Measurements from ENCODE around the gene CDKN2A.

Gene CDKN2A

GRCh38 chr9:21993893-21994555 is at the start of gene CDKN2A:
Gene CDKN2A, minus strand, starts transcription at chr9:21994392.
- DNase-seq: peak; percentile 90

GRCh38 chr9:22043928-22044327 is 49.7 kb upstream of the CDKN2A start:
- no peak for DNase-seq

GRCh38 chr9:22041775-22042174 is 47.6 kb upstream of the CDKN2A start:
- DNase-seq: no peak

GRCh38 chr9:22041344-22041743 is 47.2 kb upstream of the CDKN2A start:
- no peak for DNase-seq

GRCh38 chr9:22040760-22041159 is 46.6 kb upstream of the CDKN2A start:
- no peak for DNase-seq

GRCh38 chr9:22039258-22039657 is 45.1 kb upstream of the CDKN2A start:
- DNase-seq: no peak

DNA sequence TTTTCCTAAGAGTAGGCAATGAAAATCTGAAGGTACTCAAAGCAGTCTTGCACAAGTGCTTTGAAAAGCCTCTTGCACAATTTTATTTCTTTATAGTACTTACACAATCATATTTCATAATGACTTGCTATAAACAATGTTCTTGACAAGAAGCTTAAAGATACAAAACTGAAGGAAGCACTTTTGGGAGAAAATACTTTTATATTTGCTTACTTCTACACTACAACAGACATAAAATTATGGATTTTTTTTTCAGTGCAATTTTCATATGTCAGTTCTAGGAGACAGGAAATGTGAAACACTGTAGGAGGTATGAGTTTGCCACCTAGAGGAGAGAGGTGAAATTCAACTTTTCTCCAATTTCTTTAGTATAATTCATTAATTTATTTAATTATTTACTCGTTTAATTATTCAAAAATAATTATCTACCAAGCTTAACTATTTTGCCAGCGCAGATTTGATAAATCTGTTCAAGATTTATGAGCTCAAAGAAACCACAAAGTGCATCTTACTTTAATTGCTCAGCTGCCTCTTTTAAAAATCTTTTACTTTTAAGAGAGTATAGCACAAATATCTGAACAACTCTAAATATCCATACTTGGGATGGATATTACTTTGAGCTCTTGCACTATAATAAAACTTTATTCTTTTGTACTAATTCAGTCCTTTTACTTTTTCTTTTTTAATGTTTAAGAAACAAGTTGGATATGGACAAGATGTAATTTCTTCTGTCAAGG is 43.9 kb upstream of the CDKN2A start:
- peak; percentile 20 for DNase-seq

- no peak for DNase-seq
Observed at GRCh38 chr9:22036866-22037626, 42.9 kb upstream of the CDKN2A start.

DNA sequence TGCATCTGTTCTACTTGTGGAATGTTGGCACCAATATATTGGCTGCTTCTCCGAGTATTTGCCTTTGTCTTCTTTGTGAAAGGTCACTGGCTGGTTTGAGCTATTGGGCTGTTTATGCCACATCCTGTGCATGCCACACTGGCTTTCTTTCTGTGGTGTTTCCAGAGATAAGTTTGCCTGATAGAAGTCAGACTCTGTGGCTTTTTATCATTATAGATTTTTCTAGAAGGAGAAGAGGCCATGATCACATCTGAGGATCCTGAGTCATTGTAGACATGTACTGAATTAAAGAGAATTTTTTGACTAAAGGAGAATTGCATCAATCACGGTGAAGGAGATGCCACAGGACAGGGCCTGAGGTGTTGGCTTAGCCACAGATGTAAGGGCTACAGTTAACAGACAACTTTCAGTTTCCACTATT is 41.4 kb upstream of the CDKN2A start:
- DNase-seq: no peak

DNA sequence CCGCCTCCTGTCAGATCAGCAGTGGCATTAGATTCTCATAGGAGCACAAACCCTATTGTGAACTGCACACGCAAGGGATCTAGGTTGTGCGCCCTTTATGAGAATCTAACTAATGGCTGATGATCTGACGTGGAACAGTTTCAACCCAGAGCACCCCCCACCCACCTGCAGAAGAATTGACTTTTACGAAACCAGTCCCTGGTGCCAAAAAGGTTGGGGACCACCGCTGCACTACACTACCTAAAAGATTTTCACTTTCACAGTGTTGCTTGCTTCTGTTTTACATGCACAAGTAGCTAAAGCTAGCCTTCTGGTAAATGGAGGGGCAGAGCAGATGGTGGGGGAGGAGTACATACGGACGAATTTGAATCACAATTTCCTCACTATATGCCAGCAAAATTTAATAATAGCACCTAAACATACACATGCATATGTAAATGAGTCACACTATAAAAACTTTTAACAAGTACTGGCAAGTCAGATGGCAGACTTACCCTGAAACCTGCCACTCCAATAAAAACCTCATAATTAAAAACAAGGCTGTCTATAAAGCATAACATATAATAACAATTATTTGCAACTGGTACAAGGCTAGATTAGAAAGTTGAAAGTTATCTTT is 38.9 kb upstream of the CDKN2A start:
- DNase-seq: no peak

GRCh38 chr9:22031655-22032411 is 37.6 kb upstream of the CDKN2A start:
- DNase-seq: no peak

- no peak for DNase-seq
Observed at GRCh38 chr9:22030101-22030598, 36.0 kb upstream of the CDKN2A start.

GRCh38 chr9:22029231-22029630 is 35.0 kb upstream of the CDKN2A start:
- no peak for DNase-seq

DNA sequence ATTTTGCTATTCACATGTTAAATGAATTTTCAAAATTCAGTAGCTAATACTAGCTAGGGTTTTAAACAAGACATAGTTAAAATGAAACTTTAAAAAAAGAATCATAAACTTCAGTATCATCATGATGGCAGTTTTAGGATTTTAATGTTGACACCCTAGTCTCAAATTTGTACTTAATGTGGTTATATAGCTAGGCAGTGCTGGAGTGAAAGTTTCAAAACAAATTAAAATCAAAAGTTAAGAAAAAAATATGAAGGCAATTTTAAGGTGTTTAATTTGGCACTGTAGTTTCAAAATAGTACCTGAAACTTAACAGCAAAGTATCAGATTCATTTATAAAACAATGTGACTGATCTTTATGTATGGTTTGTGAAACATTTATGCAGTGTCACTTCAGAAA is 34.2 kb upstream of the CDKN2A start:
- no peak for DNase-seq

DNA sequence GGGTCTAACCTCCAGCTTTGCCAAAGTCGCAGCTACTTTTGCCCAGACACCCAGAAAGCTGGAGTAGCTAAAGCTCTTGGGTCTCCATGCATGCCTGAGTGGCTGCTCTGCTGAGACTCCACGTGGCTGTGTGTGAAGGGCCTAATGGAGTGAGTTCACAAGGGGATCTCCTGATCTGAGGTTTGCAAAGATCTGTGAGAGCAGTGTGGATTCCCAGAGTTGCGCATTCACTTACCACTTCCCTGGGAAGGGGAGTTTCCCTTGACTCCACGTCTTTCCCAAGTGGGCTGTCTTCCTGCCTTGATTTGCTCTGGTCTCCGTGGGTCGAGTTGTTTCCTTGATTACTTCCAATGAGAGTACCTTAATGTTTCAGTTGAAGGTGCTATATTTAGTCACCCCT is 32.5 kb upstream of the CDKN2A start:
- DNase-seq: no peak

DNA sequence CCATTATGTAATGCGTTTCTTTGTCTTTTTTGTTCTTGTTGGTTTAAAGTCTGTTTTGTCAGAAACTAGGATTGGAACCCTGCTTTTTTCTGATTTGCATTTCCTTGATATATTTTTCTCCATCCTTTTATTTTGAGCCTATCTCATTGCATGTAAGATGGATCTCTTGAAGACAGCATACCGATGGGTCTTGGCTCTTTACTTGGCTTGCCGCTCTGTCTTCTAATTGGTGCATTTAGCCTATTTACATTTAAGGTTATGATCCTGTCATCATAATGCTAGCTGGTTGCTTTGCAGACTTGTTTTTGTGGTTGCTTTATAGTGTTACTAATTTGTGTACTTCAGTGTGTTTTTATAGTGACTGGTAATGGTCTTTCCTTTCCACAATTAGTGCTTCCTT is 28.2 kb upstream of the CDKN2A start:
- no peak for DNase-seq

DNA sequence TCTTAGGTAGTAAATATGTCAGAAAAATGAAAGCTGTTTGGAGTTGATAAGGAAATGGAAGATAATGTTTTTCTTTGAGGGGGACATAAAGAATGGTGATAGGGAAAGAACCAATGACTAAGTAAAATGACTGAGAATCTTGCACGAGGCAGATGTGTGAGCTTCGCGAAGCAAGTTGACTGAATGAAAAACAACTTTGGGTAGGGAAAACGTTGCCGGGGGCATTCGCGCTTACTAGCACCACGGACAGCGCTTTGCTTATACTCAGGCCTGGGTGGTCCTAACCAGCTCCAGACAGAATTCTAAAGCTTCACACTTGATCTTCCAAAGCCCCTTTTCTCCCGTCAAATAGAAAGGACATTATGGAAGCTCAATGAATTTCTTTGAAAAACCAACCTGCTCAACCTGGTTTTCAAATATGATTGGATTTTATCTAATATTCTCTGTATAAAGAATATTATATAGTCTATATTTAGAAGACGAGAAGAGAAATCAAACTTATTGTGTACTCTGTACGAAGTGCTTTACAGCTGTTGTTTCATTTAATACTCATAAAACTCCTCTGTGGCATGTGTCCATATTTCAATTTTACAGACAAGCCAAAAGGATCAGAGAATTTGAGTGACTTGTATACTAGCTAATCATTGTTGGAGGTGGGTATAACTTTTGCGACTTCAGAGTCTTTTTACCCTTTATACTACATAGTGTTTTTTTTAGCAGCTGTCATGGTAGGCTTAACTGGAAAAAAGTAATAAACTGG is 16.9 kb upstream of the CDKN2A start:
- DNase-seq: no peak

GRCh38 chr9:22009506-22009867 is 15.3 kb upstream of the CDKN2A start:
- no peak for DNase-seq

GRCh38 chr9:22008717-22009505 is 14.7 kb upstream of the CDKN2A start, which contains the start of gene CDKN2B:
Gene CDKN2B, minus strand, starts transcription at chr9:22009305. Its CDS starts 352 bp downstream, at chr9:22008953.
- DNase-seq: peak; percentile 80

- DNase-seq: no peak
Observed at GRCh38 chr9:22008384-22008716, 14.2 kb upstream of the CDKN2A start.

Measured in NCI-H1105 treated with DMSO at 0.1 percent for 48 hours (cell line).